A549 (cell line): ENCODE data around the gene TYW1B.
"Not testable (repeated sequence)": the region's sequence is repeated elsewhere in the genome, so short reads cannot be mapped to it uniquely, and the experiment has no call there.

Experiments
- BCL3 ChIP-seq: fragments of >200 bp; sonication (Bioruptor Twin); formaldehyde crosslinking; IDR thresholded peaks from 3 replicates; pipeline ENCODE4 v1.6.1; 2016
- CHD2 ChIP-seq: fragments of 150-350 bp; IDR thresholded peaks from 2 replicates; pipeline ENCODE4 v1.6.1; 2014; ENCODE audit warnings: low read length; ENCODE audit not compliant: partially characterized antibody
- CHD4 ChIP-seq: fragments of 200-600 bp; sonication (generic); IDR thresholded peaks from 2 replicates; pipeline ENCODE4 v1.6.1; 2016; ENCODE audit warnings: antibody characterized with exemption, mild to moderate bottlenecking, borderline replicate concordance
- CTCF ChIP-seq: fragments of >200 bp; sonication (Bioruptor Twin); formaldehyde crosslinking; IDR thresholded peaks from 3 replicates; pipeline ENCODE4 v1.5.1; 2016
- EP300 ChIP-seq, 2 experiments: fragments of >200 bp; sonication (Bioruptor Twin); formaldehyde crosslinking; IDR thresholded peaks; 2 replicates in 1 of 2; 3 replicates in 1 of 2; pipeline ENCODE4 v1.6.1; 2016 to 2017
- MAFK ChIP-seq: fragments of 450-650 bp; IDR thresholded peaks from 2 replicates; pipeline ENCODE4 v1.6.1; 2014; ENCODE audit not compliant: partially characterized antibody
- MYC ChIP-seq: IDR thresholded peaks from 2 replicates; pipeline ENCODE4 v1.6.1; 2012; ENCODE audit warnings: mild to moderate bottlenecking, inconsistent platforms, low read length, improper control_type of control experiment, borderline replicate concordance
- NPAS2 ChIP-seq: fragments of 250-450 bp; sonication (Bioruptor Pico); IDR thresholded peaks from 2 replicates; pipeline ENCODE4 v1.8.0; 2022; ENCODE audit warnings: mild to moderate bottlenecking, moderate library complexity, borderline replicate concordance
- POLR2A ChIP-seq: IDR thresholded peaks from 2 replicates; pipeline ENCODE4 v1.6.1; 2012; ENCODE audit warnings: mild to moderate bottlenecking, low read length
- SREBF2 ChIP-seq: fragments of 450-650 bp; IDR thresholded peaks from 2 replicates; pipeline ENCODE4 v1.6.1; 2014; ENCODE audit warnings: mild to moderate bottlenecking, moderate library complexity
- USF2 ChIP-seq: fragments of 450-650 bp; IDR thresholded peaks from 2 replicates; pipeline ENCODE4 v1.6.1; 2014; ENCODE audit warnings: antibody characterized with exemption
- ZFP36 ChIP-seq: fragments of 450-650 bp; IDR thresholded peaks from 2 replicates; pipeline ENCODE4 v1.6.1; 2014; ENCODE audit warnings: borderline replicate concordance; ENCODE audit not compliant: partially characterized antibody

GRCh38 chr7:72717252-72717774 lies 110.7 kb downstream of the TYW1B start:
- not testable (repeated sequence) for TF ChIP-seq MAFK; EP300 (IDR thresholded peaks at IDR 0.05); NPAS2 (CRISPR knock-in tag); USF2; CTCF; POLR2A; BCL3; ZFP36; SREBF2; MYC; CHD2; CHD4
